ENCODE measurements around the gene MCU.

- TF ChIP-seq EZH2 (IDR thresholded peaks at IDR 0.05; ENCODE audit: borderline replicate concordance, insufficient read depth, low read depth, low read length, poor library complexity, severe bottlenecking): no peak
- no peak for TF ChIP-seq CTCF (IDR thresholded peaks at IDR 0.05)
Measured at GRCh38 chr10:72855790-72856189, 163.8 kb downstream of the MCU start.

Data from B cell (primary cell).